DOHH2 (cell line): Measurements from ENCODE around the gene DEFB131B.
"Not testable (repeated sequence)": the region's sequence is repeated elsewhere in the genome, so short reads cannot be mapped to it uniquely, and the experiment has no call there.

Experiments
- EZH2phosphoT487 ChIP-seq: fragments of 200-600 bp; sonication (generic); IDR thresholded peaks from 2 replicates; pipeline ENCODE4 v1.6.1; 2017; ENCODE audit warnings: borderline replicate concordance, mild to moderate bottlenecking, antibody characterized with exemption, low read length, moderate library complexity, mixed read lengths
- TF ChIP-seq, protein P1 (sequence below): fragments of 200-600 bp; sonication (generic); IDR thresholded peaks from one replicate; pipeline ENCODE4 v1.5.1; 2014; ENCODE audit warnings: antibody characterized with exemption, mild to moderate bottlenecking, low read depth, low read length; ENCODE audit not compliant: poor library complexity, severe bottlenecking

DNA sequence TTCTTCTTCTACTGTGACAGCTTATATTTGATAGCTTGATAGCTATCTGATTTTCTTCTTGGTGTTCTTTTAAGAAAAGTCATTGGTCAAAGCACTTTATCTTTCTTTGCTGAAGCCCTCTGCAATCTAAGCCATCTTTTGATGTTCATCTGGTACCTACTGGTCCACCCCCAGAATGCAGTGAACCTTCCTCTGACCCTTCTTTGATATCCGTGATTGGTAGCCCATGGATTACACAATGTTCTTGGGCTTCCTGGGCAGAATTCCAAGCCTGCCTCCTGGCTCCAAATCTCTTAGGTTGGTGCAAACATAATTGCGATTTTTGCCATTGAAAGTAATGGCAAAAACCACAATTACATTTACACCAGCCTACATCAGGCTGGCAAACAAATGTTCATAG, 2.0 kb upstream of the DEFB131B start:
- TF ChIP-seq, protein P1, sequence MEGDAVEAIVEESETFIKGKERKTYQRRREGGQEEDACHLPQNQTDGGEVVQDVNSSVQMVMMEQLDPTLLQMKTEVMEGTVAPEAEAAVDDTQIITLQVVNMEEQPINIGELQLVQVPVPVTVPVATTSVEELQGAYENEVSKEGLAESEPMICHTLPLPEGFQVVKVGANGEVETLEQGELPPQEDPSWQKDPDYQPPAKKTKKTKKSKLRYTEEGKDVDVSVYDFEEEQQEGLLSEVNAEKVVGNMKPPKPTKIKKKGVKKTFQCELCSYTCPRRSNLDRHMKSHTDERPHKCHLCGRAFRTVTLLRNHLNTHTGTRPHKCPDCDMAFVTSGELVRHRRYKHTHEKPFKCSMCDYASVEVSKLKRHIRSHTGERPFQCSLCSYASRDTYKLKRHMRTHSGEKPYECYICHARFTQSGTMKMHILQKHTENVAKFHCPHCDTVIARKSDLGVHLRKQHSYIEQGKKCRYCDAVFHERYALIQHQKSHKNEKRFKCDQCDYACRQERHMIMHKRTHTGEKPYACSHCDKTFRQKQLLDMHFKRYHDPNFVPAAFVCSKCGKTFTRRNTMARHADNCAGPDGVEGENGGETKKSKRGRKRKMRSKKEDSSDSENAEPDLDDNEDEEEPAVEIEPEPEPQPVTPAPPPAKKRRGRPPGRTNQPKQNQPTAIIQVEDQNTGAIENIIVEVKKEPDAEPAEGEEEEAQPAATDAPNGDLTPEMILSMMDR = not testable (repeated sequence)
- TF ChIP-seq EZH2phosphoT487 = not testable (repeated sequence)
